ENCODE results near the gene CTAG2. TPM values are rescaled to one million over a fixed set of nuclear protein-coding genes. Genes with fewer than 3 reads are reported as not detected.

Gene CTAG2
- total RNA-seq, 1 donor: not detected

DNA sequence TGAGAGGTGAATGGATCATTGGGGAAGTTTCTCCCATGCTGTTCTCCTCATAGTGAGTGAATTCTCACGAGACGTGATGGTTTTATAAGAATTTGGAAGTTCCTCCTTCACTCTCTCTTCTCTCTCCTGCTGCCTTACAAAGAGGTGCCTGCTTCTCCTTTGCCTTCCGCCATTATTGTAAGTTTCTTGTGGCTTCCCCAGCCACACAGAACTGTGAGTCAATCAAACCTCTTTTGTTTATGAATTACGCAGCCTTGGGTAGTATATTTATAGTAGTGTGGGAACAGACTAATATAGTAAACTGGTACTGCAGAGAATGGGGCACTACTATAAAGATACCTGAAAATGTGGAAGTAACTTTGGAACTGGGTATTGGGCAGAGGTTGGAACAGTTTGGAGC lies 7.8 kb upstream of the CTAG2 start:
- no peak overlapping the region for H3K4me3 ChIP-seq (ENCODE audit: low read depth, low read length)
- DNase-seq (ENCODE audit: low read depth): no peak
- TF ChIP-seq, protein P1, sequence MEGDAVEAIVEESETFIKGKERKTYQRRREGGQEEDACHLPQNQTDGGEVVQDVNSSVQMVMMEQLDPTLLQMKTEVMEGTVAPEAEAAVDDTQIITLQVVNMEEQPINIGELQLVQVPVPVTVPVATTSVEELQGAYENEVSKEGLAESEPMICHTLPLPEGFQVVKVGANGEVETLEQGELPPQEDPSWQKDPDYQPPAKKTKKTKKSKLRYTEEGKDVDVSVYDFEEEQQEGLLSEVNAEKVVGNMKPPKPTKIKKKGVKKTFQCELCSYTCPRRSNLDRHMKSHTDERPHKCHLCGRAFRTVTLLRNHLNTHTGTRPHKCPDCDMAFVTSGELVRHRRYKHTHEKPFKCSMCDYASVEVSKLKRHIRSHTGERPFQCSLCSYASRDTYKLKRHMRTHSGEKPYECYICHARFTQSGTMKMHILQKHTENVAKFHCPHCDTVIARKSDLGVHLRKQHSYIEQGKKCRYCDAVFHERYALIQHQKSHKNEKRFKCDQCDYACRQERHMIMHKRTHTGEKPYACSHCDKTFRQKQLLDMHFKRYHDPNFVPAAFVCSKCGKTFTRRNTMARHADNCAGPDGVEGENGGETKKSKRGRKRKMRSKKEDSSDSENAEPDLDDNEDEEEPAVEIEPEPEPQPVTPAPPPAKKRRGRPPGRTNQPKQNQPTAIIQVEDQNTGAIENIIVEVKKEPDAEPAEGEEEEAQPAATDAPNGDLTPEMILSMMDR (IDR thresholded peaks at IDR 0.05; ENCODE audit: insufficient read depth, low read depth, low read length): no peak

DNA sequence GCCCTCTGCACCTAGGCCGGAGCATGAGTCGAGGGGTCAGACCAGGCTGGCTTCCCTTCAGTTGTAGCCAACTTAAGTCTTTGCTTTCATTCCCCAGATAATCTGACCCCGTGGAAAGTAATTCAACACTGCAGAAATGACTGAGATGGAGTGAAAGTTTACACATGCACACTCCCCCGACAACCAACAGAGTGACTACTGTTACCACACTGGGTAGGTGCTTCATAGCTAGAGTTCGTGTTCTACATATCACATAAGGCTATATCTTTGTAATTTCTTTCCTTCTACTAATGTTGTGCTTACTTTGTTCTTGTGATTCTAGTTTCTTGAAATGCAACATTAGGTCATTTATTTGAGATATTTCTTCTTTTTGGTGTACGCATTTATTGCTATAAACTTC lies 7.2 kb upstream of the CTAG2 start:
- DNase-seq (ENCODE audit: low read depth): no peak
- TF ChIP-seq, protein P1 (IDR thresholded peaks at IDR 0.05; ENCODE audit: insufficient read depth, low read depth, low read length): no peak
- no peak overlapping the region for H3K4me3 ChIP-seq (ENCODE audit: low read depth, low read length)

DNA sequence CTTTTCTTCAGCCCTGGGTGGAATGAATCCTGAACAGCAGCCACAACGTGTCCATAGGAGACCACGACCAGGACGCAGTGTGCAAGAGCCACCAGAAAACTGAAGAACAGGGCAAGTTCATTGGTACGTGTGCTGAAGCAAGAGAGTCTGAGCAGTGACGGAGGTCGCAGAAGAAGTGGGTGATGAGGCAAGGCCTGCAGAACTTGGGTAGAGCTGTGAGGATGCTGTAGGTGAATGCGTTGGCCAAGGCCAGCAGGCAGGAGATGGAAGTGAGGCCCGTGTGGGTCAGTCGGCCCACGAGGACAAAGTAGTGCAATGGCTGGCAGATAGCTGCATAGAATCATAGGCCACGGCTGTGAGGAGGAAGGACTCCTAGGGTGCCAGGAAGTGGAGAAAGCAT lies 5.6 kb upstream of the CTAG2 start:
- H3K4me3 ChIP-seq (ENCODE audit: low read depth, low read length): no peak overlapping the region
- TF ChIP-seq, protein P1 (IDR thresholded peaks at IDR 0.05; ENCODE audit: insufficient read depth, low read depth, low read length): no peak
- DNase-seq (ENCODE audit: low read depth): no peak

DNA sequence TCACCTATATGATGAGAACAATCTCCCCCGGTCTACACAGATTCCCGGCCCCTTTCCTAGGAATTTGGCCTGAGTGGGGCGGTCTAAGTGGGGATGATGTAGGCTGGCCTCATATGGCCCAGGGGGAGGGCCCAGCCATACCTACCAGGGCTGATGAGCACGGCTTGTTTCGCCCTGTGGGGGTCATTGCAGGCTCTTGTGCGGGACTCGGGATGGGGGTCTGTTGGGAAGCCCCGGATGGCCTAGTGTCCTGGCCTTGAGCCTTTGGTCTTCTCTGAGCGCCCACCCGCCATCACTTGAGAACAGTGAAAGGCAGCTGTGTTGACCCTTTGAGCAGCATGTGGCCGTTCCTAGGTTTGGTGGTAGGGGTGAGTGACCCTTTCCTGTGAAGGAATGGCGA lies 4.8 kb upstream of the CTAG2 start:
- no peak for DNase-seq (ENCODE audit: low read depth)
- no peak overlapping the region for H3K4me3 ChIP-seq (ENCODE audit: low read depth, low read length)
- TF ChIP-seq, protein P1 (IDR thresholded peaks at IDR 0.05; ENCODE audit: insufficient read depth, low read depth, low read length): no peak

DNA sequence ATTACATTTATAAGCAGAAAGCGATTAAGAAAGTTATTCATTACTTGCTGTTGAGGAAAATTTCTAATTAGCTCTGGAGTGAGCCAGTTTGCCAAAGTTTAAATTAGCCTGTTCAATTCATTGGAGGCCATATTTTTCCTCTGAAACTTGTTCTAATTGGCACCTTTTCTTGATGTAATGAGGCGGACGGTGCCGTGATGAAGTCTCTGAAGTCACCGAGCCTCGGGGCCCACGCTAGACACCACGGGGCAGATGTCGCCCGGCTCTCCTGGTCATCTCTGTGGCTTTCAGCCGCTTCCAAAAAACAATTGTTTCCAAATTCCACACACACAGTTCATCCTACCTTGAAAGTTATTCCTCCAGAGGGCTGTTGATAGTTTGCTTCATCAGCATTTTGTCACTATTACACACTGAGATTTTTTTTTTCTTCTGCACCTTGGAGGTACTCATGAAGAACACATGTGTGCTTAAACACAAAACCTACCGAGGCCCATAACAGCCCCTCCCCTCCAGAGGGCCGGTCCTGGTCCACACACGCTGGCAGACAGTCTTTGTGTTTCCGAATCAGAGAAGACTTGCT lies 3.9 kb upstream of the CTAG2 start:
- H3K4me3 ChIP-seq (ENCODE audit: low read depth, low read length): no peak overlapping the region
- TF ChIP-seq, protein P1 (IDR thresholded peaks at IDR 0.05; ENCODE audit: insufficient read depth, low read depth, low read length): no peak
- no peak for DNase-seq (ENCODE audit: low read depth)

DNA sequence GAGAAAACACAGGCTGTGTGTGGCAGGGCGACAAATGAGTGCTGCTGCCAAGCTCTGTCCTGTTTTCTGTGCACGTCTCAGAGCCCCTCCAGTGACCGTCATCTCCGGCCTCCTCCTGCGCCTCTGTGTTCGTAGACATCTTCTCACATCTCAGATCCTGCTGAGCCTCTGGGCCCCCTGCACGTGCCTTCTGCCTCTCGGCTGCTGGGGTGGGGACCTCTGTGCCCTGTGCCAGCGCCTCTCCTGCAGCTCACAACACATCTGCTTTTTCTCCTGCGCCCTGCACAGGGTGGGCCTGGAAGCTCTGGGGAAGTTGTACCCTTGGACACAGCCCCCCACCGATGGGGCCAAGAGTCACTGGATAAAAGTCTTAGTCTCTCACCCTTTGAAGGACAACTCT lies 2.4 kb upstream of the CTAG2 start:
- no peak for DNase-seq (ENCODE audit: low read depth)
- no peak overlapping the region for H3K4me3 ChIP-seq (ENCODE audit: low read depth, low read length)
- TF ChIP-seq, protein P1 (IDR thresholded peaks at IDR 0.05; ENCODE audit: insufficient read depth, low read depth, low read length): no peak

DNA sequence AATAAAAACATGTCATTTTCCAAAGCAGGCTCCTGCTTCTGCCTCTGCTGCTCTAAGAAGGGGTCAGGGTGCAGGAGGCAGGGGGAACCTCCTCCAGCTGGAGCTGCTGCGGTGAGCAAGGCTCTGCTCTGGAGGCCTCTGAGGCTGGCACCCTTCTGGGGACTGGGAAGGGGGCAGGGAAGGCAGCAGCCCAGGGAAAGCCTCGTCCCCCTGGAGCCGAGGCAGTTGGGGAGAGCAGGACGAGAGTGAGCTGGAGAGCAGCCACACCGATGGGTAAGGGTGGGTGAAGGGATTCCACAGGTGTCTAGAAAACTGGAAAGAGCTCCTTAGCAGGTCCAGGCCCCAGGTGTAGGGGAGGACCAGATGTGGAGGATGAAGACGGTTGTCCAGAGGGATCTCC lies 2.0 kb upstream of the CTAG2 start:
- no peak overlapping the region for H3K4me3 ChIP-seq (ENCODE audit: low read depth, low read length)
- no peak for DNase-seq (ENCODE audit: low read depth)
- TF ChIP-seq, protein P1 (IDR thresholded peaks at IDR 0.05; ENCODE audit: insufficient read depth, low read depth, low read length): no peak

Measured in fibroblast of villous mesenchyme (primary cell).